Left kidney (tissue), 2 donors: ENCODE data around the gene RNF14. TPM values are rescaled to one million over a fixed set of nuclear protein-coding genes. Genes with fewer than 3 reads are reported as not detected.

Experiments used
- DNase-seq: peaks from one replicate; pipeline ENCODE4 v3.0.0-alpha.2; 2013
- polyA plus RNA-seq: library from polyadenylated mRNA; unstranded; fragments of 120-200 nt; gene quantifications from one replicate; pipeline ENCODE4 v1.2.1, GENCODE V29; 2013; ENCODE audit not compliant: insufficient read length

The RNF14 gene
- polyA plus RNA-seq, 1 donor, result 66.6 TPM

DNA sequence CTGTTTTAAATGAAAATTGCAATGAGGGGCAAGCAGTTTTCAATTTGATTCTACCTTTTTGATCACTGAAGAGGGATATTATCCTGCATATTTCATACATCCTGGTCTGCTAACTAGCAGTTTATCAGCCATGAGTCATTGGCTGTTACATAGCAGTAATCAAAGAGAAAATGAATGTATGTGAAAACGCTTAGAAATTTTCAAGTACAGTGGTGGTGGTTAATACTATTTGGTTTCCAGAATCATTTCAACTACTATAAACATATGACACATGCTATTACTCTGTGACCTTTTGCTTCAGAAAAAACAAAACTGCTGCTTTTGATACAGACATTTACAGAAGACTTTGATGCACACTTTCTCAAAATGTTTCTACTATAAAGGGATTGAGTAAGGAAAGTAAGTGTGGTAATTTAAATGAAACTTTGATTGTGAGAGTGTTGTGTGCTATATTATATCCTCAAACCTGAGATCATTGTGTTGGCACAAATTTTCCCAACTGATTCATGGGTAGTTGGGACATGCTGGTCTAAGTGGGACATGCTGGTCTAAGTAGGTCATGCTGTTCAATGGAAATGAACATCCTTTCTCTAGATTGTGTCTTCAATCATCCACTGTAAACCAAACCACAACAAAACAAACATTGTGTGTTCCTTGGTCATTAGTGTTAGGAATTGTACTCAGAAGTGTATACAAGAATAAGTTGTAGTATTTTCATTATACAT, 5.1 kb downstream of the RNF14 start:
- DNase-seq, result no peak

DNA sequence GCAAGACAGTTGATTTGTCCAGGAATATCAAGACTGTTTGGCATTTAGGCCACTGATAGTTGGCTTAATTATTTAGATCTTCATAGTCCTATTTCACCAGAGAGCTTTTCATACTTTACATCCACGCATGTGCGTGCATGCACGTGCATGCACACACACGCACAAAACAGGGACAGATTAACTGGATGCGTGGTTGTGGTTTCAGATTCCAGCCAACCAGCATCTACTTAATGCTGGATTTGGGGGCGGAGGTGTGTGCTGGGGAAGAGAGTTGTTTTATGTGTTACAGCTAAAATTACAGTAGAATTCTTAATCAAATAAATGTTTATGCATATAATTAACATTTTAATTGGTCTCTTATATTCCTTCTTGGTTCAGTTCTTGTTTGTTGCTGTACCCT, 7.3 kb downstream of the RNF14 start:
- no peak for DNase-seq

DNA sequence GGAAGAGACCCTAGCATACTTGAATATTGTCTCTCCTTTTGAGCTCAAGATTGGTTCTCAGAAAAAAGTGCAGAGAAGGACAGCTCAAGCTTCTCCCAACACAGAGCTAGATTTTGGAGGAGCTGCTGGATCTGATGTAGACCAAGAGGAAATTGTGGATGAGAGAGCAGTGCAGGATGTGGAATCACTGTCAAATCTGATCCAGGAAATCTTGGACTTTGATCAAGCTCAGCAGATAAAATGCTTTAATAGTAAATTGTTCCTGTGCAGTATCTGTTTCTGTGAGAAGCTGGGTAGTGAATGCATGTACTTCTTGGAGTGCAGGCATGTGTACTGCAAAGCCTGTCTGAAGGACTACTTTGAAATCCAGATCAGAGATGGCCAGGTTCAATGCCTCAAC, 9.5 kb downstream of the RNF14 start:
- no peak for DNase-seq

DNA sequence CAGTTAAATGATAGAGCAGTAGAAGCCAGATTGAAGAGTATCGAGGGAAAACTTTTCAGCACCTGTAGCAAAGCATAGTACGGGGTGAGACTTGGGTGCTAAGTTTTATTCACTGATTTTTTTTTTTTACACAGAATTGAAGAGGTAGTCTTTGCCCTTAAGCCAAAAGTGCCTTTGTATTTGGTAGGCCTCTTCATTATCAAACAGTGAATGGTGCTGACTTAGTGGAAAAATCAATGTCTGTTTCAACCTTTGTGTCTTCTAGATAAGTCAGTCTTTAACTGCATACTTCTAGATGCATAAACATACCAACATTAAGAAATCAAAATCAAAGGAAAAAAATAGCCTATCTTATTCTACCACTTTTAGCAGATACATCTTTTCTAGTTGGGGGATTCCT, 13.7 kb downstream of the RNF14 start:
- DNase-seq, result no peak

DNA sequence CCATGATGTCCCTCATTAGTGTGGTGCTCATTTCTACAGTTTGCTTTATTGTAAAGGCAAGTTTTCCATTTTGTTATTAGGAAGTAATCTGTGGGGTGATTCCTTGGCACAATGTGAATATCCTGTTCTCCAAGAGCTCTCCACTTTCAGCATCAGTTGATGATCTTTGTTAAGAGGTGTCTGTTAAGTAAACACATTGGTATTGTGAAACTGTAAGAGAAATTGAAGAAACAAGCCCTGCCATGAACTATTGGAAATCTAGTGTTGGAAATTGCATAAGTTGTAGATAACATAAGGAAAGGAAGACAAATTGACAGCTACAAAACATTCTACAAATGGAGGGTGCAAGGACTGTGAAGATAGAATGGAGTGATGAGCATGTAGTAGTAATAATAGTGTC, 17.2 kb downstream of the RNF14 start:
- no peak for DNase-seq

DNA sequence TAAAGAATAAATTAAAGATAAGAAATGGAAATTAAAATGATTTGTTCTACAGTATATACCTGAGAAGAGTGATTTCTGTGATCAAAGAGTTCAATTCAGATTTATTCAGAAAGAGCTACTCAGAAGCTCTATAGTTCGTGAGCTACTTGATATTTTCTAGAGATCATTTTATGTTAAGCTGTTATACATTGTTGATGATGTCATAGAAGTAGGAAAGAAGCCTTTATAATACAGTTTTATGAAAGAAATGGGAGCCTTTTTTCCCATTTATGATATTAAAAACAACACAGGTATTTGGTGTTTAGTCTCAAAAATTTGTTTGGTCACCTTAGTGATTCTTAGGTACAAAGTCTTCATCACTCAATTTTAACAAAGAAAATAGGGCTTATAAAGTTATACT, 20.8 kb downstream of the RNF14 start:
- no peak for DNase-seq

DNA sequence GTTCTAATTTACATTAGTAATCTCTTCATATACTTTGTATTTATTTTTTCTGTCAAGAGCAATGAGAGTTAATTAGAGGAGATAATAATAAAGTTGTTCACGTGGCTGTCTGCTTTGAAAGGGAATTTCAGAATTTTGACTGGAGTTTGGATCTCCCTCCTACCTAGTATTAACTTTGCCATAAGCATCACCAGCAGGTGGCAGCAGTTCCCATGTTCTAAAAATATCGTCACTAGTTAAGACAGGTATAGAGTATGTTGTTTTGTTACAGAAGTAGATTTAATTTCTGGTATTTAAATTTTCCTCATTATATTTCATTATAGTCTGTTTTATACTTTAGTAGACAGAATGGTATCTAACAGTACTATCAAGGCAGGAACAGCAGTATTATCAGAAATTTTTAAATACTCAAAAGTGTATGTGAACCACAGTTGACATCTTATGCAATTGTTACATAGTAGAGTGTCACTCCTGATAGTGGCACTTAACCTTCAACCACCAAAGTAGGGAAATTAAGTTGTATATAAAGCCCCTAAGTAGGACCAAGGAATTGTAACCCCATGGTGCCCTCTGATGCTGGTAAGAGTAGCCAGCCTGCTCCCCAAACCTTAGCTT, 23.6 kb downstream of the RNF14 start:
- DNase-seq, result peak; percentile 79

DNA sequence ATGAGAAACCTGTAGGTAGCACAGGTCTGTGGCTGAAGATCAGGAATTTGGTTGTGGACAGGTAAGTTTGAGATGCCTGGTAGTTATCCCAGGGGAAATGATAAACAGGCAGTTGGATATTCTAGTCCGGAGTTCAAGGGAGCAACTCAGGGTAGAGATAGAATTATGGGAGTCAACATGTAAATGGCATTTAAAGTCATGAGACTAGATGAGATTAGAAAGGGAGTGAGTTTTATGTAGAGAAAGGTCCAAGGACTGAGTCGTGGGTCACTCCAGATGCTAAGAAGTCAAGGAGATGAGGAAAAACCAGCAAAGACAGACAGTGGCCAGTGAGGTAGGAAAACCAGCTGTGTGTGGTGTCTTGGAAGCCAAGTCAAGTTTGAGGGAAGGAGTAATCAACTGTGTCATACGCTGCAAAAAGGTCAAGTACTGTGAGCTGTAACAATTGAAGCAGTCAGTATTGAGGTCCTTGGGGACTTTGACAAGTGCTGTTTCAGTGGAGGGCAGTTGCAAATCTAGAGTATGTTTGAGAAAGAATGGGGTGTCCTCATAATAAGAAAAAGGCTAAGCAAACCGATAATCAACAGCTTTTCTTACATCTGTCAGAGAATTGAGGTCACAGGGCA, 25.7 kb downstream of the RNF14 start:
- DNase-seq, result no peak

DNA sequence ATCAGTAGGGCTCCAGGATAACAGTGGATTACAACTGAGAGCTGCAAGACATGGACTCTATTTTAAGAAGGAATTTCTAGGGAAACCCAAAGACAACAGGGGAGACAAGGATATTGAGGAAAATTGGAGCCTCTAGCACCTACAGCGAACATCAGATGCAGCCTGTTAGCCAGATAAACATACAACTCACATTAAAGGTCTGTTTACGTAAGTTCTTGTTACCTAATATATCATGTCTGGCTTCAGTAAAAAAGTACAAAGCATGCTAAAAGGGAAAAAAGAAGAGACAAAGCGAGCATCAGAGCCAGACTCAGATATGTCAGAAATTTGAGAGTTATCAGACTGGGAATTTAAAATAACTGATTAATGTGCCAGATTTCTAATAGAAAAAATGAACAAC, 26.8 kb downstream of the RNF14 start:
- no peak for DNase-seq

DNA sequence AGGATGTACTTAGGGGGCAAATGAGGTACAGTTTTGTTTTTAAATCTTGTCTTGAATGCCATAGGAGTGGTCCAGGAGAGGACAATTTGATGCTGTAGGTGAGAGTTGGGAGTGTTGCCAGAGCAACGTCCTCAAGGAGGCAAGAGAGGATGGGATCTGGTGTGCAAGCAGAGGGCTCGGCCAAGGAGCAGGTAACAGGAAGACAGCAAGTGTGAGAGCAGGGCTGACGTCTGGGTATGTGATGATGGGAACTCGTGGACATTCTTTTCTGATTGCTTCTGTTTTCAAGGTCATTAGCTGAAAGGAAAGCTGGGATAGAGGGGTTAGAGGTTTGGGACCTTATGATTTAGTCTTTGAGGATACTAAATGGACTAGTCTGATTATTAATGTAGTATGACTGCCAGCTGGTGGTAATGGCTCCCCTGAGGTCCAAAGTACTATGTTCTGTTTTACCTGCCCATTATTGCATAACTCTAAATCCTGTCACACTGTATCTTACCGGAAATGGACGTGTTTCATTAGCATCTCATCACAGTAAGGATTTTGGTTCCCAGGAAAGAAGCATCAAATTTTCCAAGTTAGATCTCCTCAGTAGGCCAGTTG, 28.6 kb downstream of the RNF14 start:
- no peak for DNase-seq

DNA sequence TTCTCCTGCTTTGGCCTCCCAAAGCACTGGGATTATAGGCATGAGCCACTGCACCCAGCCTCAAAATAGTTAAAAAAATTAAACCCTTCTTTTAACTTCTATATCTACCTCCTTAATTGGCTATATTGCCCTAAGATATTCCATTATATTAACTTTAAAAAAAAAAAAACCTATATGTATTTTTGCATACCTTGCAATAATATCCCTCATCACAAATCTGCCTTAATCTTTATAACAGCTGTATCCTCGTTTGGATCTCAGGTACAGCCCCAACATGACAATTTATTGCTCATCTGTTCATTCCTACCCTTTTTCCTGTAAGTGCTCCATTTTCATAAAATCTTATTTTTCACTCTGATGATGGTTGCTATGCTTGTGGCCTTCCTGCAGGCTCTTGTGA, 31.3 kb downstream of the RNF14 start:
- DNase-seq, result no peak

DNA sequence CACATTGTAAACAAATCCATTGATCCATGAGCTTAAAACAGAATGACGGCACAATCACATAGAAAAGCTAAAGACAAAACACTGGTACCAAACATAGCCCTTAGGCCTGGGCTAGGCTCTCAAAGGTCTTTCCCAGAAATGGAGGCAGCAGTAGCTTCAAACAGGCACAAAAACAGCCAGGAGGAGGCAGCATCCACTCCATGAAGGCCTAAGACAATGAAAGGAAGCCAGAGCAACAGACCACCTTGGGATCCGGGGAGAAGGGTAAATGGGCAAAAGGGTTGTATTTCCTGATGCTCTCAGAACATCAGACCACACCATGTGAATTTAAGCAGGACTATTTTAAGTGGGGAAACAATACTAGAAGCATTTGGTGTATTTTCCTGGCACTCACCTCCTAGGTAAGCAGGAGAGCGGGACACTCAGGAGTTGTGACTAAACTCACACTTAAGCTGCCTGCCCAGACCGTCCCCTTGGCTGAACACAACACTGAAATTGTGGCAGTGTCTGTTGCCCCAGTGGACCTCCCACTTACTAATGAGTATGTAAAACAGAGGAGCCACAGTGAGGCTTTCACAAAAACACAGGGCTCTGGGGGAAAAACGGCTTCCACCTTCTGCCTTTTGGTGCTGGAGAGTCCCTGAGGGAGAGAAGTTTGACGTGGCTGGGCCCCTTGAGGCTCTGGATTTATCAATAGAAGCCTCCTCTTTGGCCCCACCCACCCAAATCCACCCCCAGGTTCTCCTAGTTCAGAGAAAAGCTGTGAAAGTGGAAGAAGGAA, 32.0 kb downstream of the RNF14 start:
- no peak for DNase-seq

DNA sequence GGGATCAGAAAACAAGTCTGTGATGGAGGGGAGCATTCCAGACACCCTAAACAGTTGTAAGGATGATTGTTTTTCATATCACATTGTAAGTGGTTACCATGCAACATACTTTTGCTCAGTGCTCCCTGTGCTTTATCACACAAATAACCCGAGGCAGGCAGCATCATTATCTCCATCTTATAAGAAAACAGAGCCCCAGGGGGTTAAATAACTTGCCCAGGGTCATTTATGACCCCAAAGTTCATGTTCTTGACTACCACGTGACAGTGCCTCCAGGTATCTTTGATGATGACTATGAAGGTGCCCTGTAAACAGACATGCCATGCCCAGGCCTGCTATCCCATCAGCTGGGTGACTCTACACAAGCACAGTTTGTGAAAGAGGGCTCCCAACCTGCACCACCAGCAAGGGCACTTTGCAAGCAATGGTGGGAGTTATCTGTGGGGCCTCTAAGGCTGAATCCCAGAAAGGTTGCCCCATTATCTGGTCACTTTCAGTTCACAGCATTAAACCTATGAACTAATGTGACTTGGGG, 34.4 kb downstream of the RNF14 start:
- DNase-seq, result no peak

DNA sequence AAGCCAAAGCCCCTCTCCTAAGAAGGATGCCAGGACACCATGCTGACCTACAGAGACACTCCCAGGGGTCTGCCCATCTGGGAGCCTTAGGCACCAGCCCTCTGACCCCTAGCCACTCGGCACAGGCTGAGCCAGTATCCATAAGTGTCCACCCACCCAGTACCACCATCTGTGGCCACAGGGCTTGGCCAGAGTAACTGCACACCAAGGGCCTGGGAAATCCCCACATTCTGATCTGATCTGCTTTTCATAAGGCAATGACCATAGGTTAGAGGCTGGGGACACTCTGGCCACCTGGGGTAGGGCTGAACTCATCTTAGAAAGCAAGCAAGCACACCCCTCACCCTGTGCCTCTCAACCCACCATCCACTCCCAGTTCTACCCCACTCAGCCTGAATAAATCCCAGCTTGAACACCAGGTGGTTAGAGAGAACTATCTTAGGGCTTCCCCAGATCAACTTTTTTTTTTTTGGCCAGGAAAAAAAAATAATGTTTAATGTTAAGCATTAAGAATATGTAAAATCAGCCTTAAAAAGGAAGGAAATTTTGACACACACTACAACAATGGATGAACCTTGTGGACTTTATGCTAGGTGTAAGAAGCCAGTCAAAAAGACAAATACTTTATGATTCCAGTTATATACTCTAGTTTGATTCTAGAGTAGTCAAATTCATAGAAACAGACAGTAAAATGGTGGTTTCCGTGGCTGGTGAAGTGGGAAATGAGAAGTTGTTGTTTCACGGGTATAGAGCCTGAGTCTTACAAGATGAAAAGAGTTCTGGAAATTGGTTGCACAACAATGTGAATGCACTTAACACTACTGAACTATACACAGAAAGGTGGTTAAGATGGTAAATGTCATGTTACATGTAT, 37.7 kb downstream of the RNF14 start:
- no peak for DNase-seq

DNA sequence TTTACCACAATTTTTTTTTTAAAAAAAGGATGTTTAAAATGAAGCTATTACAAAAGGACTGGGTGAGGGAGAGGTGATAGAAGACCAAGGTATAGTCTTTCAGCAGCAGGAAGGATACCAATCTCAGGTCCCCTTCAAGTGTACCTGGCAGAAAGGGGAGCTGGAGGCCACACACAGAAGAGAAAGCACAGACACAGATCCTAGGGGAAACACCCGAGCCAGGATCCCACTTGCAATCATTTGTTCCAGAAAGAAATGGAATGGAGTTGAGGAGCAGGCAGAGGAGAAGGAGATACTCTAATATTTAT, 38.3 kb downstream of the RNF14 start:
- no peak for DNase-seq

DNA sequence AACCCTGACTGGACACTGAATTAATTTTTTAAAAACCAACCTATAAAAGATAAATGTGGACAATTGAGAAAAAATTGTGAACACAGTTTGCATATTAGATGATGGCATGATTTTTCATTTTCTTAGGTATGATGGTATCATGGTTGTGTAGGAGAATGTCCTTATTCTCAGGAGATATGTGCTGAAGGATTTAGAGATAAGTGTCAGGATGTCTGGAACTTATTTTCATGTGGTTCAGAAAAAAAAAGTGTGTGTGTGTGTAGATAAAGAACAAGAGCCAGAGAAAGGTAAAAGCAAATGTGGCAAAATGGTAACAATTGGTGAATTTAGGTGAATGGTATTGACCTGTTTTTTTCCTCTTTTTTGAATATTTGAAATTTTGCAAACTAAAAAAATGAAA, 39.9 kb downstream of the RNF14 start:
- no peak for DNase-seq

DNA sequence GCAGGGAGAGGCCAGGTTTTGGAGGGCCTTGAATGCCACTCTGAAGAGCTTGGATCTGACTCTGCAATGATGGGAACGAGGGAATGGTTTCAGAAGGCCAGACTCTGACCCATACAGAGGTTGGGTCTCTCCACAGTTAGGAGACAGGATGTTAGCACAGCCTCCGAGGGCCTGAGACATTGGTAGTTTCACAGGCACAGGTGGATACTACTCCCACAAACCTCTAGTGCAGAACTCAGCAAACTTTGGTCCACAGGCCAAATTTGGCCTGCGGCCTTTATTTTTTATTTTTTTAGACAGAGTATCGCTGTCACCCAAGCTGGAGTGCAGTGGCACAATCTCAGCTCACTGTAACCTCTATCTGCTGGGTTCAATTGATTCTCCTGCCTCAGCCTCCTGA, 41.0 kb downstream of the RNF14 start:
- DNase-seq, result no peak

DNA sequence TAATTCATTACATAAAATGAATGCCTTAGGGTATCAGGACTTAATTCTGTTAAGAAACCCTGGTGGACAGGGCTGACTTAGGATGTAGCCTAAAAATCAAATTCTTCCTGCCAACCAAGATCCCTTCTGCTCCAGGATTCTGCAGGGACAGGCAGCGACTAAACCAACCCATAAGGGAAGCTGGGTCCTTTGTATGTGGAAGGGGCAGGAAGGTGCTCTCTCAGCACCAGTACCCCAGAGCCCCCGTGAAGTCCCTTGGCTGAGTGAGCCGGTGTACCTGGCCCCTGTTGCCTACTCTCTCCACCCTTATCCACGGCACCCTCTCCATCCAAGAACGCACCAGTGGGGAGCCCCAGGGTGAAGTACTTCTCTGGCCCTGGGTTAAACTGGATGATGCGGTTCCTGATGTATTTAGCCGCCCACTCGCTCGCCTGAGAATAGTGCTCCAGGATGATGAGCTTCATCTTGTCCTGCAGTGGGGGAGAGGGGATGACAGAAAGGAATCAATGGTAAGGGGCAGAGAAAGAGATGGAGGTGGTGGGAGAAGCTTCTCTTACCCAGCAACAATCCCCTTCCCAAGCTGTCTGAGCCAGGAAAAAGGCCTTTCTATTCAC, 42.8 kb downstream of the RNF14 start:
- no peak for DNase-seq

DNA sequence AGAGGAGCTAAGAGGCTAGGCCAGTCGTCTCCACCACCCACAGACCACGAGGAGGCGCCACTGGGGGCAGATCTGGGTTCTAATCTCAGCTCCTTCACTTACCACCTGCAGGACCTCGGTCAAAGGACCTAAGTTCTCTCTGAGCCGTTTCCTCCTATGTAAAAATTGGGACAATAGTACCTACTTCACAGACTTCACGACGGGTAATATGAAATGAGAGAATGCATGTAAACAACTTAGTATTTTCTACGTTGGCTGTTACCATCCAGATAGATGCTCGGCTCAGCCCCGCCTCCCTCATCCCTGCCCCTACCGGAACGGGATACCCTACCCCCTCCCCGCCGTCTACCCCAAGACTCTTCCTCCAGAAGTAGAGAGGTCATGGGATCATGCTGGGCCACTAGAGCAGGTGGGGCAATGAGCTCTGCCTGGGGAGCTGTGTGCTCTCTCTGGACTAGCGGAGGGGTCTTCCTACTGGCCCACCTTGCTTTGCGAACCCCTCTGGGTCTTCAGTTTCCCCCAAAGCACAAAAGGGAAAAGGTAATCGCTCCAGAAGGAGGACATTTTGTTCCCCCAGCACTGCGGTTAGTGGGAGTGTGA, 43.4 kb downstream of the RNF14 start:
- no peak for DNase-seq

DNA sequence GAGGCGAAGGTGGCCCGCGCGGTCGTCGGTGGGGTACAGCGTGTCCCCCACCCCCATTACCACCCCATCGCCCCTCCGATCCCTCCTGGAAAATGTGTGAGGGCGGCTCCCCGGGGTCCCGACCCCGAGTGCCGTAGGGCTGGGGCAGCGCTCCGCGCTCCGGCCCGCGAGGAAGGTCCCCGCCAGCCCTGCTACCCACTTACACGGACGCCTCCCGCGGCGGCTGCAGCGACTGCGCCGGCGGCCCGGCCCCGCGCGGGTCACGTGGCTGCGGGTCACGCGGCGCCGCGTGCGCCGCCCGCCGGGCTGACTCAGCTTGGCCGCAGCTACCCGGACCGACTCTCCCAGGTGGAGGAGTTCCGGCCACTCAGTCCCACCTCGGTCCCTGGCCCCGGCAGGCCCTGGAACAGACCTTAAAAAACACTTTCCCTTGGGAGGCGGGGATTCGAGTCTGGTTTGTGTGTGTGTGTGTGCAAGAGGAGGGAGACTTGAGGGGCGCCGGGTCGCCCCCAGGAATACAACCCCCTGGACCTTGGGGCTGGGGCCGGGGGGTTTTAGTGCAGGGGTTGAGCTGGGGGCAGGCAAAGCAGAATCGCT, 44.0 kb downstream of the RNF14 start, which contains the start of gene GNPDA1:
TSS of gene GNPDA1 (minus strand) at position 236 of the 597 bp plus-strand sequence. CDS start 992 bp downstream, outside the sequence.
- peak; percentile 60 for DNase-seq
